ENCODE data around the gene WASL.

GRCh38 chr7:123791001-123791400 is 42.2 kb upstream of the WASL start:
- TF ChIP-seq CTCF (conservative IDR thresholded peaks at IDR 0.05; ENCODE audit: low read length) (no peak), EZH2phosphoT487 (IDR thresholded peaks at IDR 0.05; ENCODE audit: borderline replicate concordance, low read depth, low read length) (no peak)
